ENCODE data around the gene FFAR1.
"Not testable (repeated sequence)": the region's sequence is repeated elsewhere in the genome, so short reads cannot be mapped to it uniquely, and the experiment has no call there.

FFAR1 gene

GRCh38 chr19:35363711-35364425, 16.2 kb downstream of the FFAR1 start:
- DNase-seq, result no peak

GRCh38 chr19:35365303-35365702, 17.6 kb downstream of the FFAR1 start:
- DNase-seq, result no peak

DNA sequence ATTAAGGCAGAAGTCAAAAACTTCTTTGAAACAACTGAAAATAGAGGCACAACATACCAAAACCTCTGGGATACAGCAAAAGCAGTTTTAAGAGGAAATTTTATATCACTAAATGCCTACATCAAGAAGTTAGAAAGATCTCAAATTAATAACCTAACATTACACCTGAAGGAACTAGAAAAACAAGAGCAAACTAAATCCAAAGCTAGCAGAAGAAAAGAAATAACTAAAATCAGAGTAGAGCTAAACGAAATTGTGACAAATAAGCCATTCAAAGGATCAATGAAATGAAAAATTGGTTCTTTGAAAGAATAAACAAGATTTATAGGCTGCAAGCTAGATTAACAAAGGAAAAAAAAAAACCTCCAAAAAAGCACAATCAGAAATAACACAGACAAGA, 20.7 kb downstream of the FFAR1 start:
- DNase-seq, result no peak

- no peak for DNase-seq
These were observed 21.8 kb downstream of the FFAR1 start for GRCh38 chr19:35369522-35369921.

GRCh38 chr19:35370722-35371121, 23.0 kb downstream of the FFAR1 start, which contains the start of gene GPR42:
Gene GPR42 (plus strand): TSS chr19:35371068. CDS start chr19:35371360, 292 bp downstream.
- no peak for DNase-seq

DNA sequence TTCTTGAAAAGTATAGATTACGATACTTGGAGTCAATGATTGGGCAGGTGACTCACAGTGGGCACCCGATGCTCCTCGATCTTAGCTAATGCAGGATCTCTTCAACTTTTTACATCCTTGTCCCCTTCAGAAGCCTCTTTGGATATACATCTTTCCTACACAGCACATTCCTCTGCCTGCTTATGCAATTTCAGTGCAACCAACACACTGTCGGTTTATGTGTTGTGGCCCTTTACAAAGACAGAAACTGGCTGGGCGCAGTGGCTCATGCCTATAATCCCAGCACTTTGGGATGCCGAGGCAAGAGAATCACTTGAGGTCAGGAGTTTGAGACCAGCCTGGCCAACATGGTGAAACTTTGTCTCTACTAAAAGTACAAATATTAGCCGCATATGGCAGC, 25.8 kb downstream of the FFAR1 start:
- DNase-seq, result no peak

DNA sequence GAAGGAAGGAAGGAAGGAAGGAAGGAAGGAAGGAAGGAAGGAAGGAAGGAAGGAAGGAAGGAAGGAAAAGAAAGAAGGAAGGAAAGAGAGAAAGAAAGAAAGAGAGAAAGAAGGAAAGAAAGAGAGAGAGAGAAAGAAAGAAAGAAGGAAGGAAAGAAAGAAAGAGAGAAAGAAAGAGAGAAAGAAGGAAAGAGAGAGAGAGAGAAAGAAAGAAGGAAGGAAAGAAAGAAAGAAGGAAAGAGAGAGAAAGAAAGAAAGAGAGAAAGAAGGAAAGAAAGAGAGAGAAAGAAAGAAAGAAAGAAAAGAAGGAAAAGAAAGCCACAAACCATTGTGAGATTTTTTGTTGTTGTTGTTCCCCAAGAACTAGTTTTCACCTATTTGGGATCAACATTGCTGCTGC, 26.3 kb downstream of the FFAR1 start:
- not testable (repeated sequence) for DNase-seq

DNA sequence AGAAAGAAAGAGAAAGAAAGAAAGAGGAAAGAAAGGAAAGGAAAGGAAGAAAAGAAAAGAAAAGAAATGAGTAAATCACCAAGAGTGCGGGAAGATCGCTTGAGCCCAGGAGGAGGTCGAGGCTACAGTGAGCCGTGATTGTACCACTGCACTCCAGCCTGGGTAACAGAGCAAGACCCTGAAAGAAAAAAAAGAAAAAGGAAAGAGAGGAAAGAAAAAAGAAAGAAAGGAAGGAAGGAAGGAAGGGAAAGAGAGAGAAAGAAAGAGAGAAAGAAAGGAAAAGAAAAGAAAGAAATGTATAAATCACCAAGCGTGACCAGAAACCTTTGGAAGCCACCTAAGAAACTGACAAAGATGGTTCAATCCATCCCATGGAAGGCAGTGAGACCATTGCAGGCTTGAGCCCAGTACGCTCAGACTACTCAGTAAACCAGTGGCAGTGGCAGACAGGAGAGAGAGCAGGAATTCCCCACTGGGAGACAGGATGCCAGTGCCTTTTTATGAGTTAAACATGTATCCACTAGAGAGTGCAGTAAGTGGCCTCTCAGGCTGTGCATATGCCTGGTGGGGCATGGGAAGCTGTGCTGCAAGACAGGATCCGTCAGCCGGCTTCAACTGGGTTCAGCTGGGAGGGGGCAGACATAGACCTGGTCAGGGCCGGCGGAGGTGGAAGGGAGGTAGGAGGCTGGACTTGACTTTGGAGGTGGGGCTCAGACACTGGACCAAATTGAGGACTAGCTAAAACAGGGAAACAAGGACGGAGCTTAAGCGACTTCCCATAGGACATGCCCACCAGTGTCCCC, 28.0 kb downstream of the FFAR1 start:
- no peak for DNase-seq

DNA sequence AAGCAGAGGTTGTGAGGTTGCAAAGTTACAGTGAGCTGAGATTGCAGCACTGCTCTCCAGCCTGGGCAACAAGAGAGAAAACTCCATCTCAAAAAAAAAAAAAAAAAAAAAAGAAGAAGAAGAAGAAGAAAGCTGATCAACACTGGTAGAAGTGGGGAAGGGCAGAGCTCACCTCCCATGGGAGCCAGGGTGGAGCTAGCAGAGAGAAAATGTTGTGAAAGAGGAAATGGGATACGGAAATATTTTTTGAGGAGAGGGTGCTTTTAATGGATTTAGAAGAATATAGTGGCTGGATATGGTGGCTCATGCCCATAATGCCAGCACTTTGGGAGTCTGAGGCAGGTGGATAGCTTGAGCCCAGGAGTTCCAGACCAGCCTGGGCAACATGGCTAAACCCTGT, 30.0 kb downstream of the FFAR1 start:
- DNase-seq, result no peak

DNA sequence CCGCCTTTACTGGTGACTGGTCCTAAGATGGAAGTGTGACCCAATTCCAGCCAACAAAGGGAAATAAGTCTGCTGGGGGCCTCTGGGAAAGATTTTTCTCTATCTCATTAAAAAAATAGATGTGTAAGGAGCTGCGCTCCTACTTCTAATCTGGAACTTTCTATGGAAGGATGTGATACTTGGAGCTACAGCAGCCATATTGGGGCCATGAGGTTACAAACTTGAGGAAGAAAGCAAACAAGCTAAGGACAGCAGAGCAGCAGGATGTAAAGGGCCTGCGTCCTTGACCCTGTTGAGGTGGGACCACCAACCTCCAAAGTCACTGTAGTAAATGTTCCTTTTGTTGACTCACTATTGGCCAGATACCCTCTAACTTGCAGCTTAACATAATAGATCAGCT, 30.7 kb downstream of the FFAR1 start:
- no peak for DNase-seq

- not testable (repeated sequence) for DNase-seq
These were observed 31.8 kb downstream of the FFAR1 start for GRCh38 chr19:35379545-35379944.

DNA sequence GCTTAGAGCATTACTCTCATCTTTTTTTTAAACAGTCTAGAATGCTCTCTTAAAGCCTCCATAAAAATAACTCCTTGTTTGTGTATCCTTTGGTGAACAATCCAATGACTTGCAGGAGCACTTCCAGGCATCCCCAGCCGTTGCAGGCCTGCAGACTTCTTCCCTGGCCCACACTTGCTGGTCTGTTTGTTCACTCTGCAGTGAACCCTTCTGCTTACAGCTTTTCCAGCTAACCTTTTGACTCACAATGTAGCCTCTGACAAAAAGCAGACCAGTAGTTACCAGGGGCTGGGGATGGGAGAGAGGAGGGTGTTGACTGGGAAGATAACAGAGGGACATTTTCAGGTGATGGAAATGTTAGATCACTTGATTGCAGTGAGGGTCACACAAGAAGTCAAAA, 32.3 kb downstream of the FFAR1 start:
- DNase-seq, result no peak

GRCh38 chr19:35380450-35381124, 32.9 kb downstream of the FFAR1 start:
- DNase-seq, result no peak

GRCh38 chr19:35381318-35381717, 33.6 kb downstream of the FFAR1 start:
- no peak for DNase-seq

GRCh38 chr19:35381926-35382325, 34.2 kb downstream of the FFAR1 start:
- DNase-seq, result no peak

- no peak for DNase-seq
These were observed 35.8 kb downstream of the FFAR1 start for GRCh38 chr19:35383536-35383935.

DNA sequence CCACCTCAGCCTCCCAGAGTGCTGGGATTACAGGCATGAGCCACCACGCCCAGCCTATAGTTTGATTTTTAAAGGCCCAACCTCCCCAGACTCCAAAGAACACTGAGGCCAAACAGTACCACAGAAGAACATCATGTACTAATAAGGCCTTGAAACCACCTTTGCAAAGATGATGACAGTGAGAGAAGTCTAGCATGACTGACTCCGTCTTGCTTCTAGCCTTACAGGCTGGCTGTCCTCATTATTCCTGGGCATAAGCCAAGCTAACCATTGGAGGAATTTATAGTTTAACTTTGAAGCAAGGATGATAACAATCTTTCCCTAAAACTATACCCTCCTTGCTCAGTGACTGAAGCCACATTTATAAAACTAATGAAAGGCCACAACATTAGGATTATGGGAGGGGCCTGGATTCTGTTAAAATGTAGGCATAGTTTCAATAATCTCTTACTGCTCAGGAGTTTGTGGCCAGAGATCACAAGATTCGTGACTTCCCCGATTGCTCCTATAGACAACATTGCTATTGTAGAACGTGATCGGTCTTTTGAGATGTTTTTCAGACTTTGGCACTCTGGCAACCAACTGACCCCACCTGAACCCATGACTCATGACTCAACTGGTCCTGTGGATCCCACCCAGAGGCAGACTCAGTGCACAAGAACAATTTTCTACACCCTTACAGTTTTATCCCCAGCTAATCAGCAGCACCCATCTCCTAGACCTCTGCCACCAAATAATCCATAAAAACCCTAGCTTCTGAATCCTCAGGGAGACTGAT, 40.8 kb downstream of the FFAR1 start:
- DNase-seq, result no peak

- no peak for DNase-seq
These were observed 41.6 kb downstream of the FFAR1 start for GRCh38 chr19:35389192-35389861.

GRCh38 chr19:35392742-35393715, 45.3 kb downstream of the FFAR1 start:
- DNase-seq, result no peak

GRCh38 chr19:35395382-35396199, 47.9 kb downstream of the FFAR1 start:
- DNase-seq, result no peak

Measured in activated CD4-positive, alpha-beta T cell treated with anti-CD3 and anti-CD28 coated beads, Interleukin-2, amount 50 U/mL, for 1 hour (primary cell).